Measurements from ENCODE around the gene TDP1. TPM values are rescaled to one million over a fixed set of nuclear protein-coding genes. Genes with fewer than 3 reads are reported as not detected.

TDP1 gene
- 24.5 and 36.6 TPM in 2 replicates for total RNA-seq

DNA sequence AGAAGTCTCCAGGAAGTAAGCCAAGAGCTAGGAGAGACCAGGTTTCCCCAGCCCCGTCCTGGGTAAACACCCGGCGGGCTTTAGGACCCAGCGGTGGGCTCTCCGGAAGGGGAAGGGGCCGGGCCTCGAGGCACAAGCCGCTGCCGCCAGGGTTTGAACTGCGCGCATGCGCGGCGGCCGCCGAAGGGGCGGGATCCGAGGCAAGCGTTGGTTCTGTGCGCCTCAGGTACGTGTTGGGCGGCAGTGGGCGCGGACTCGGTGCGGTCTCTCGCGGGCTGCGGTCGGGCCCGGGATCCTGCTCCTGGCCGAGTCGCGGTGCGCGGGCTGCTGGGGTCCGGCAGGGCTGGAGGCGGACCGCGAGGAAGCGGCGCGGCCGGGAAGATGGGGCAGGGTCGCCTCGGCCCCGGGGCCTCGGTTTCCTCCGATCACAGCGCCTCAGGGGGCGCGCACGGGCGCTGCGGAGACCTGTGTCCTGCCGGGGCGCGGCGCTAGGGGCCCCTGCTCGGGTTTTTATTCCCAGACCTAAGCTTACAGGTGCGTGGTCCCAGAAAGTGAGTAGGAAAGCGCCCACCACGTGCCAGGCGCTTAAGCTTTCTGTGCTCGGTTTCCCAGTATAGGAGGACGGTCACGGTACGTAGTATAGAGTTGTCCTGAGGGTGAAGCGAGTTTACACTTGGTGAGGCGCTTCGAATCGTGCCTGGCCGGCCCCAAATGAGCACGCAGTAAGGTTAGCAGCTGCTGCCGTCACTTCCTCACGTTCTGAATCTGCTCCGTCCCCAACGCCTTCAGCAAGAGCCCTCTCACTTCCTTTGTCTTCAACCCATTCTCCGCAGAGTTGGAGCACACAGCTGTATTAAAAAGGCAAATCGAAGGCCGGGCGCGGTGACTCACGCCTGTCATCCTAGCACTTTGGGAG, at the start of gene TDP1:
Gene TDP1 (plus strand): TSS at position 183 of the 916 bp plus-strand sequence. CDS start 7,188 bp downstream, outside the sequence.

DNA sequence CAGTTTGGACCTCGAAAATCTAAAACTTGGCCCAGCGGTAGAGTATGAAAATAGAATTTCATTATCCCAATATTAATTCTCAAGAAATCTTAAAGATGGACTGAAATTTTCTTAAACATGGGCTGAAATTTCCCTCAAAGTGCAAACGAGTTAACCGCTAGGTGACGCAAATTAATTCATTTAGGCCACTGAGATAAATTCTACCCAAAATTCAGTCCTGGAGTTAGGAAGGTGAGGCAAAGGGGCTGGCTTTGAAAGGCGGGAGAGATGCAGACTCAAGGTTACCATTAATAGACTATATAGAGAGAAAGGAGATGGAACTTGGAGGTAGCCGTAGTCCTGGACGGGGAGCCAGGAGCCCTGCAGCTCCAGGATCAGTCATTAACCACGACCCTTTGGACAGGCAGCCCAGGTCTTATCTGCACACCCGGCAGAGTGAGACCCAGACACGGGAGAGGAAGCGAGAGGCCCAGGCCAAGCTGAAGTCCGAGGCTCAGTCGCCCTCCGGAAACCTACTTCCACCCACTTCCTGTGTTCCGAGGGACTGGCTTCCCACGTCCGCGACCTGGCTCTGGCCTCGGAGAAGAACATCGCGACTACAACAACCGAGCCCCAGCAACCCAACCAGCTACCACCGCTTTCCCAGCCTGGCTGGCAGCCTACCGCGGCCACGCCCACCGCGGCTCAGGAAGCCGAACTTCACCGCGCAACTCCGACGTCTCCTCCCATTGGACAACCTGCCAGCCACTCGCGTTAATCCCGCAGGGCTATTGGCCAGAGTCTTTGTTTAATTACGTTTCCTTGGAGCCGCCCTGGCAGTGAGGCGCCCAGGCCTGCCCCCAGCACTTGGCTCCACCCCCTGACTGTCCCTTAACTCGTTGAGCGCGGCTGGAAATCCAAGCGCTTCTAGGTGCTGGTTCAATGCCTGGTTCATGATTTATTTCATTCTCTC, 1.4 kb upstream of the TDP1 start, which contains the start of gene EFCAB11:
Gene EFCAB11 (minus strand): TSS at position 661 of the 952 bp plus-strand sequence. CDS start 70 bp downstream, at position 591.

DNA sequence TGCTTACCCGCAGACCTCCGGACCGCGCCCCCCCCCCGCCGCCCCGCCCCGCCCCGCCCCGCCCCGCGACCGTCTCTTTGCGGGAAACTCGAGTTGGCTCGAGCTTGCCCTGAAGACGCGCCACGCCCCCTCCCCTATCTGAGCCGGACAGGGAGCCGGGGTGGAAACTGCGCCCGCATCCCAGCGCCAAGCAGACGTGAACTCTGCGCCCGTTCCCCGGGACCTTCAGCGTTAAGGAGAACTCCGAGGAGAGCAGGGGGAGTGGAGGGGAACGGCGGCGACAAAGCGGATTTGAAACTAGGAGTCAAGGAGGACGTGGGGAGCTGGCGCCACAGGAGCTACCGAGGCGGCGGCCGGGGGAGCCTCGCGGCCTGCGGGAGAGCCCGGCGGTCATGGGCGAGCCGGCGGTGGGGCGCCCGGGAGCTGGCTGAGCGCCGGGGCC, 106.0 kb downstream of the TDP1 start, which contains the start of gene KCNK13:
Gene KCNK13 (plus strand): TSS at position 310 of the 442 bp plus-strand sequence. CDS start 212 bp downstream, outside the sequence.

Other genes with a start within 250 kb of the TDP1 start
- gene EFCAB11, start 1.2 kb upstream of the TDP1 start, total RNA-seq: 8.7 and 9.4 TPM in 2 replicates
- not detected in 2 replicates for gene KCNK13, start 106.1 kb downstream of the TDP1 start, total RNA-seq